Esophagus muscularis mucosa (tissue), 3 donors: Measurements from ENCODE around the gene ST8SIA5.

ENCODE experiments used
- EP300 ChIP-seq: sonication (generic); formaldehyde crosslinking; IDR thresholded peaks from one replicate; pipeline ENCODE4 v1.6.1; 2017; ENCODE audit warnings: antibody characterized with exemption
- TF ChIP-seq, protein P1 (sequence below), 3 experiments: fragments of 200-600 bp in 2 of 3; fragments of 450-650 bp in 1 of 3; sonication (generic) in 2 of 3; IDR thresholded peaks; one replicate each; pipeline ENCODE4 v1.5.1; 2017 to 2019; ENCODE audit warnings: antibody characterized with exemption in 3 of 3, mild to moderate bottlenecking in 2 of 3, moderate library complexity in 1 of 3

DNA sequence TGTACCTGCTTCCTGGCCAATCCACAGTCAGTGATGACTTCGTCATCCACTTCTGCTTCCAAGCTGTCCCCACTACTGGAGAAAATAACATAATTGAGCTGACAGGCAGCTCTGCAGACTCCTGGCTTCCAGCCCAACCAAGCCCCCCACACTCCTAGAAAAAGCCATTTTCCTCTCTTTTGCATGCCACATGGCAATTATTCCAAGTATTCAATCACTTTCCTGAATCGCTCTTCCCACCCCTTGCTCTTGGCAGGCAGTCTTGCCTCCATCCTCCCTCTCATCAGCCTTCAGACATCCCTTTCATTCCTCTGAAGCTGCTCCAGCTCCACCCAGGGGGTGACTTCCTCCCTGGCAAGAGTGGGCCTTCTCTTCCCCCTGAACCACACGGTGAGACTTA, 14.3 kb upstream of the ST8SIA5 start:
- TF ChIP-seq EP300 = no peak
- TF ChIP-seq, protein P1, sequence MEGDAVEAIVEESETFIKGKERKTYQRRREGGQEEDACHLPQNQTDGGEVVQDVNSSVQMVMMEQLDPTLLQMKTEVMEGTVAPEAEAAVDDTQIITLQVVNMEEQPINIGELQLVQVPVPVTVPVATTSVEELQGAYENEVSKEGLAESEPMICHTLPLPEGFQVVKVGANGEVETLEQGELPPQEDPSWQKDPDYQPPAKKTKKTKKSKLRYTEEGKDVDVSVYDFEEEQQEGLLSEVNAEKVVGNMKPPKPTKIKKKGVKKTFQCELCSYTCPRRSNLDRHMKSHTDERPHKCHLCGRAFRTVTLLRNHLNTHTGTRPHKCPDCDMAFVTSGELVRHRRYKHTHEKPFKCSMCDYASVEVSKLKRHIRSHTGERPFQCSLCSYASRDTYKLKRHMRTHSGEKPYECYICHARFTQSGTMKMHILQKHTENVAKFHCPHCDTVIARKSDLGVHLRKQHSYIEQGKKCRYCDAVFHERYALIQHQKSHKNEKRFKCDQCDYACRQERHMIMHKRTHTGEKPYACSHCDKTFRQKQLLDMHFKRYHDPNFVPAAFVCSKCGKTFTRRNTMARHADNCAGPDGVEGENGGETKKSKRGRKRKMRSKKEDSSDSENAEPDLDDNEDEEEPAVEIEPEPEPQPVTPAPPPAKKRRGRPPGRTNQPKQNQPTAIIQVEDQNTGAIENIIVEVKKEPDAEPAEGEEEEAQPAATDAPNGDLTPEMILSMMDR (IDR thresholded peaks at IDR 0.05) = no peak
